ENCODE results near the gene VCP.

Gene VCP

DNA sequence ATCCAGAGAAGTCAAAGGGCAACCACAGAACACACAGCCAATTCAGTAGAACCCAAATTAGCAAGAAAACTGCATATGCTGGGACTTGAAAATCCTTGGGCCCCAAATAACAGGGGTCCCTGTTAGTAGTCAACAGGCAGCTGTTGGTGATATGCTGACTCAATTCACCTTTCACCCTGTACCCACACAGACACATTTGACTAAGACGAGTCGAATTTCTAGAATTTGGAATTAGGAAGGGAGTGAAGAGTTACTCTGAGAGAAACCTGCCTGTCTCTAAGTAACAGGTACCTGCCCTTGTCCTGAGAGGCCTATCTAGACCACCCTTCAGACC, 821 bp upstream of the VCP start:
- POLR2A ChIA-PET: no interaction called here
- H3K4me3 ChIP-seq (ENCODE audit: low read depth, low read length): no peak overlapping the region
- CTCF ChIA-PET: no interaction called here
- no peaks in the 10 kb centered on the region for H3K9me3 ChIP-seq (ENCODE audit: control insufficient read depth, insufficient read depth, low read depth, low read length)
- no peak for TF ChIP-seq ZIC2 (tag by site-specific recombination; IDR thresholded peaks at IDR 0.05)
- no peak for TF ChIP-seq GFI1B (tag by site-specific recombination; IDR thresholded peaks at IDR 0.05)
- no peak for TF ChIP-seq ZNF747 (tag by site-specific recombination; IDR thresholded peaks at IDR 0.05)
- TF ChIP-seq, protein P1, sequence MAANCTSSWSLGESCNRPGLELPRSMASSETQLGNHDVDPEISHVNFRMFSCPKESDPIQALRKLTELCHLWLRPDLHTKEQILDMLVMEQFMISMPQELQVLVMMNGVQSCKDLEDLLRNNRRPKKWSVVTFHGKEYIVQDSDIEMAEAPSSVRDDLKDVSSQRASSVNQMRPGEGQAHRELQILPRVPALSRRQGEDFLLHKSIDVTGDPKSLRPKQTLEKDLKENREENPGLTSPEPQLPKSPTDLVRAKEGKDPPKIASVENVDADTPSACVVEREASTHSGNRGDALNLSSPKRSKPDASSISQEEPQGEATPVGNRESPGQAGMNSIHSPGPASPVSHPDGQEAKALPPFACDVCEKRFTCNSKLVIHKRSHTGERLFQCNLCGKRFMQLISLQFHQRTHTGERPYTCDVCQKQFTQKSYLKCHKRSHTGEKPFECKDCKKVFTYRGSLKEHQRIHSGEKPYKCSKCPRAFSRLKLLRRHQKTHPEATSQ (tag by site-specific recombination; IDR thresholded peaks at IDR 0.05): no peak
- TF ChIP-seq, protein P2, sequence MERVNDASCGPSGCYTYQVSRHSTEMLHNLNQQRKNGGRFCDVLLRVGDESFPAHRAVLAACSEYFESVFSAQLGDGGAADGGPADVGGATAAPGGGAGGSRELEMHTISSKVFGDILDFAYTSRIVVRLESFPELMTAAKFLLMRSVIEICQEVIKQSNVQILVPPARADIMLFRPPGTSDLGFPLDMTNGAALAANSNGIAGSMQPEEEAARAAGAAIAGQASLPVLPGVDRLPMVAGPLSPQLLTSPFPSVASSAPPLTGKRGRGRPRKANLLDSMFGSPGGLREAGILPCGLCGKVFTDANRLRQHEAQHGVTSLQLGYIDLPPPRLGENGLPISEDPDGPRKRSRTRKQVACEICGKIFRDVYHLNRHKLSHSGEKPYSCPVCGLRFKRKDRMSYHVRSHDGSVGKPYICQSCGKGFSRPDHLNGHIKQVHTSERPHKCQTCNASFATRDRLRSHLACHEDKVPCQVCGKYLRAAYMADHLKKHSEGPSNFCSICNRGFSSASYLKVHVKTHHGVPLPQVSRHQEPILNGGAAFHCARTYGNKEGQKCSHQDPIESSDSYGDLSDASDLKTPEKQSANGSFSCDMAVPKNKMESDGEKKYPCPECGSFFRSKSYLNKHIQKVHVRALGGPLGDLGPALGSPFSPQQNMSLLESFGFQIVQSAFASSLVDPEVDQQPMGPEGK (tag by site-specific recombination; IDR thresholded peaks at IDR 0.05): no peak
- TF ChIP-seq ZNF335 (tag by site-specific recombination; conservative IDR thresholded peaks at IDR 0.05): no peak
- no peak for TF ChIP-seq ZNF169 (tag by site-specific recombination; IDR thresholded peaks at IDR 0.05)
- no peak for TF ChIP-seq ZNF785 (tag by site-specific recombination; IDR thresholded peaks at IDR 0.05)
- no peak for TF ChIP-seq ZNF202 (tag by site-specific recombination; IDR thresholded peaks at IDR 0.05; ENCODE audit: borderline replicate concordance)
- TF ChIP-seq, protein P3, sequence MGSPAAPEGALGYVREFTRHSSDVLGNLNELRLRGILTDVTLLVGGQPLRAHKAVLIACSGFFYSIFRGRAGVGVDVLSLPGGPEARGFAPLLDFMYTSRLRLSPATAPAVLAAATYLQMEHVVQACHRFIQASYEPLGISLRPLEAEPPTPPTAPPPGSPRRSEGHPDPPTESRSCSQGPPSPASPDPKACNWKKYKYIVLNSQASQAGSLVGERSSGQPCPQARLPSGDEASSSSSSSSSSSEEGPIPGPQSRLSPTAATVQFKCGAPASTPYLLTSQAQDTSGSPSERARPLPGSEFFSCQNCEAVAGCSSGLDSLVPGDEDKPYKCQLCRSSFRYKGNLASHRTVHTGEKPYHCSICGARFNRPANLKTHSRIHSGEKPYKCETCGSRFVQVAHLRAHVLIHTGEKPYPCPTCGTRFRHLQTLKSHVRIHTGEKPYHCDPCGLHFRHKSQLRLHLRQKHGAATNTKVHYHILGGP (tag by site-specific recombination; IDR thresholded peaks at IDR 0.05): no peak
- no peak for TF ChIP-seq ZNF510 (tag by site-specific recombination; IDR thresholded peaks at IDR 0.05; ENCODE audit: insufficient replicate concordance)
- no peak for TF ChIP-seq HOXA7 (CRISPR knock-in tag; IDR thresholded peaks at IDR 0.05; ENCODE audit: borderline replicate concordance)
- no peak for TF ChIP-seq PRDM1 (tag by site-specific recombination; IDR thresholded peaks at IDR 0.05)
- TF ChIP-seq ZNF138 (tag by site-specific recombination; IDR thresholded peaks at IDR 0.05; ENCODE audit: borderline replicate concordance): no peak
- TF ChIP-seq, protein P4, sequence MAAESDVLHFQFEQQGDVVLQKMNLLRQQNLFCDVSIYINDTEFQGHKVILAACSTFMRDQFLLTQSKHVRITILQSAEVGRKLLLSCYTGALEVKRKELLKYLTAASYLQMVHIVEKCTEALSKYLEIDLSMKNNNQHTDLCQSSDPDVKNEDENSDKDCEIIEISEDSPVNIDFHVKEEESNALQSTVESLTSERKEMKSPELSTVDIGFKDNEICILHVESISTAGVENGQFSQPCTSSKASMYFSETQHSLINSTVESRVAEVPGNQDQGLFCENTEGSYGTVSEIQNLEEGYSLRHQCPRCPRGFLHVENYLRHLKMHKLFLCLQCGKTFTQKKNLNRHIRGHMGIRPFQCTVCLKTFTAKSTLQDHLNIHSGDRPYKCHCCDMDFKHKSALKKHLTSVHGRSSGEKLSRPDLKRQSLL (tag by site-specific recombination; IDR thresholded peaks at IDR 0.05): no peak
- H3K36me3 ChIP-seq (ENCODE audit: control insufficient read depth in 2 of 2, insufficient read depth in 1 of 2, low read length in 2 of 2): peaks cover 0 to 84% of the 10 kb centered on the region in 2 experiments; a peak in 2 of 3 replicates
- 0 out of 2 replicates have a peak overlapping the region, but pooled peaks have one; percentile 20 for H3K27ac ChIP-seq (ENCODE audit: extremely low read depth, low read depth, low read length)
- peaks cover 3% of the 10 kb centered on the region; the same call in 1 of the 2 replicates for H3K4me1 ChIP-seq (ENCODE audit: control insufficient read depth, insufficient read depth, low read length)

DNA sequence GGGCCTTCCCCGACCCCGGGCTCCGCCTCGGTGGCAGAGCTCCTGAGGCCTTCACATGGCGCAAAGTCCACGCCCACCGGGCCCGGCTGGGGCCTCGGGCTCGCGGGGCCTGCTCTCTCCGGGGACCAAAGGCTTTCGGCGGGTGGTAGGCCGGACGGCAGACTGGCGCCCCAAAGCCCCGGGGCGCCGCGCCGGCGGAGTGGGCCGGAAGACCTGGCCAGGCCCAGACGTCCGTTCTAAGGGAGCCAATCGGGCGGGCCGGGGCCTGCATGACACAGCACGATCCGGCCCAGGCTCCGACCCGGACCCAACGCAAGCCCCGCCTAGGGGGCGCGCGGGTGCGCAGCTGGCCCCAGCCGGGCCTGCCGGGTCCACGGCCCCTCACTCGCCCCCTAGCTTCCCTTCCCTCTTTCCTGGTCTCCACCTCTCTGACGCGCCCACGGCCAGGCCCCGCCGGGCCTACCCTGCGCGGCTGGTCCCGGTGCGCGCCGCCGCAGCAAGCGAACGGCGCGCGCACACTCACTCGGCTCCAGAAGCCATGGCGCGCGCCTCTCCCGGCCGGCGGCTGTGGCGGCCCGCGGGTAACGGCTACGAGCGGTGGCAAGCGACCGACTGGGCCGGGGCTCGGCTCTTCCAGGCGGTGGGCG, 488 bp downstream of the VCP start:
- Histone ChIP-seq H3K36me3 (ENCODE audit: control insufficient read depth in 2 of 2, insufficient read depth in 1 of 2, low read length in 2 of 2) (peaks cover 0 to 84% of the 10 kb centered on the region in 2 experiments; a peak in 2 of 3 replicates), H3K4me3 (ENCODE audit: low read depth, low read length) (peak overlapping the region; percentile 84), H3K9me3 (ENCODE audit: control insufficient read depth, insufficient read depth, low read depth, low read length) (no peaks in the 10 kb centered on the region), H3K4me1 (ENCODE audit: control insufficient read depth, insufficient read depth, low read length) (peaks cover 3% of the 10 kb centered on the region; the same call in 1 of the 2 replicates), H3K27ac (ENCODE audit: extremely low read depth, low read depth, low read length) (peak overlapping the region; percentile 96)
- POLR2A ChIA-PET: interaction anchor here (0.6 to 5.2 kb wide), 24 partner anchors 9 to 660 kb away, joined by 3 to 48 read pairs (median 5); partner anchors contain the start of genes ATOSB, CREB3, FANCG and PIGO
- CTCF ChIA-PET: interaction anchor here (0.5 to 1.7 kb wide), 11 partner anchors 9 to 514 kb away, joined by 3 to 5 read pairs (median 3); partner anchors contain the start of genes PIGO and STOML2
- TF ChIP-seq ZNF239 (tag by site-specific recombination; IDR thresholded peaks at IDR 0.05): no peak
- no peak for TF ChIP-seq ZNF404 (tag by site-specific recombination; IDR thresholded peaks at IDR 0.05)
- no peak for TF ChIP-seq SP7 (tag by site-specific recombination; IDR thresholded peaks at IDR 0.05)
- no peak; the same call in 1 of the 2 replicates for TF ChIP-seq ZNF341 (tag by site-specific recombination; IDR thresholded peaks at IDR 0.05; ENCODE audit: low read depth)
- TF ChIP-seq, protein P5, sequence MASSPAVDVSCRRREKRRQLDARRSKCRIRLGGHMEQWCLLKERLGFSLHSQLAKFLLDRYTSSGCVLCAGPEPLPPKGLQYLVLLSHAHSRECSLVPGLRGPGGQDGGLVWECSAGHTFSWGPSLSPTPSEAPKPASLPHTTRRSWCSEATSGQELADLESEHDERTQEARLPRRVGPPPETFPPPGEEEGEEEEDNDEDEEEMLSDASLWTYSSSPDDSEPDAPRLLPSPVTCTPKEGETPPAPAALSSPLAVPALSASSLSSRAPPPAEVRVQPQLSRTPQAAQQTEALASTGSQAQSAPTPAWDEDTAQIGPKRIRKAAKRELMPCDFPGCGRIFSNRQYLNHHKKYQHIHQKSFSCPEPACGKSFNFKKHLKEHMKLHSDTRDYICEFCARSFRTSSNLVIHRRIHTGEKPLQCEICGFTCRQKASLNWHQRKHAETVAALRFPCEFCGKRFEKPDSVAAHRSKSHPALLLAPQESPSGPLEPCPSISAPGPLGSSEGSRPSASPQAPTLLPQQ (tag by site-specific recombination; IDR thresholded peaks at IDR 0.05): peak; percentile 86
- TF ChIP-seq ZNF155 (tag by site-specific recombination; IDR thresholded peaks at IDR 0.05): no peak
- TF ChIP-seq, protein P6, sequence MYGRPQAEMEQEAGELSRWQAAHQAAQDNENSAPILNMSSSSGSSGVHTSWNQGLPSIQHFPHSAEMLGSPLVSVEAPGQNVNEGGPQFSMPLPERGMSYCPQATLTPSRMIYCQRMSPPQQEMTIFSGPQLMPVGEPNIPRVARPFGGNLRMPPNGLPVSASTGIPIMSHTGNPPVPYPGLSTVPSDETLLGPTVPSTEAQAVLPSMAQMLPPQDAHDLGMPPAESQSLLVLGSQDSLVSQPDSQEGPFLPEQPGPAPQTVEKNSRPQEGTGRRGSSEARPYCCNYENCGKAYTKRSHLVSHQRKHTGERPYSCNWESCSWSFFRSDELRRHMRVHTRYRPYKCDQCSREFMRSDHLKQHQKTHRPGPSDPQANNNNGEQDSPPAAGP (tag by site-specific recombination; IDR thresholded peaks at IDR 0.05): no peak
- TF ChIP-seq ZFP41 (tag by site-specific recombination; IDR thresholded peaks at IDR 0.05; ENCODE audit: borderline replicate concordance): no peak
- TF ChIP-seq GLI4 (tag by site-specific recombination; IDR thresholded peaks at IDR 0.05): no peak
- TF ChIP-seq ZFP37 (tag by site-specific recombination; IDR thresholded peaks at IDR 0.05): peak; percentile 23; the same call in 1 of the 2 replicates
- peak; percentile 73 for TF ChIP-seq KLF16 (tag by site-specific recombination; IDR thresholded peaks at IDR 0.05)
- no peak for TF ChIP-seq ZNF776 (tag by site-specific recombination; IDR thresholded peaks at IDR 0.05; ENCODE audit: borderline replicate concordance)
